Upper lobe of left lung (tissue), 6 donors: ENCODE data around the gene ZNF443. TPM values are rescaled to one million over a fixed set of nuclear protein-coding genes. Genes with fewer than 3 reads are reported as not detected.
A peak's percentile ranks its signal among the peaks of the same experiment; 100 is the strongest.
"Not testable (repeated sequence)": the region's sequence is repeated elsewhere in the genome, so short reads cannot be mapped to it uniquely, and the experiment has no call there.

Source experiments
- ATAC-seq, 2 donors: fragments of 200-7000 bp; cut with Tn5 transposase; one replicate each; pipeline ENCODE4 v1.9.1; 2022; ENCODE audit warnings: mild to moderate bottlenecking in 2 of 2, moderate library complexity in 2 of 2; ENCODE audit not compliant: low FRiP score in 2 of 2
- DNase-seq, 2 donors: peaks; one replicate each; pipeline ENCODE4 v3.0.0-alpha.2; 2019 to 2020
- H3K27ac ChIP-seq, 4 donors: fragments of 200-600 bp; sonication (generic); one replicate each; pipeline ENCODE4 v1.5.1; 2016 to 2019
- H3K27me3 ChIP-seq, 4 donors: fragments of 200-600 bp; sonication (generic); one replicate each; pipeline ENCODE4 v1.5.1; 2017 to 2019
- H3K36me3 ChIP-seq, 4 donors: fragments of 200-600 bp; sonication (generic); one replicate each; pipeline ENCODE4 v1.5.1; 2016 to 2019
- H3K4me1 ChIP-seq, 4 donors: fragments of 200-600 bp; sonication (generic); one replicate each; pipeline ENCODE4 v1.5.1; 2018 to 2019
- H3K4me3 ChIP-seq, 4 donors: fragments of 200-600 bp; sonication (generic); one replicate each; pipeline ENCODE4 v1.5.1; 2017 to 2019; ENCODE audit warnings: mild to moderate bottlenecking in 2 of 4, moderate library complexity in 1 of 4
- H3K9me3 ChIP-seq, 4 donors: fragments of 200-600 bp; sonication (generic); one replicate each; pipeline ENCODE4 v1.5.1; 2018 to 2019
- CTCF ChIP-seq, 6 experiments: fragments of 450-650 bp in 4 of 6; fragments of 200-600 bp in 2 of 6; sonication (generic) in 2 of 6; IDR thresholded peaks; one replicate each; pipeline ENCODE4 v1.5.1; 2016 to 2019; ENCODE audit warnings: antibody characterized with exemption in 6 of 6
- EP300 ChIP-seq, 4 donors: sonication (generic); formaldehyde crosslinking; IDR thresholded peaks; one replicate each; pipeline ENCODE4 v1.5.1; 2017; ENCODE audit warnings: antibody characterized with exemption in 4 of 4, control low read depth in 2 of 4
- POLR2A ChIP-seq, 4 donors: fragments of 450-650 bp; IDR thresholded peaks; one replicate each; pipeline ENCODE4 v1.5.1; 2016 to 2017; ENCODE audit warnings: antibody characterized with exemption in 4 of 4, mild to moderate bottlenecking in 2 of 4
- POLR2AphosphoS5 ChIP-seq, 2 donors: sonication (generic); formaldehyde crosslinking; IDR thresholded peaks; one replicate each; pipeline ENCODE4 v1.5.1; 2017; ENCODE audit warnings: antibody characterized with exemption in 2 of 2
- WGBS, 2 donors: methylation state at CpG; one replicate each; pipeline ENCODE4 v1.1.5; 2017 to 2018; 5-methylcytosine and 5-hydroxymethylcytosine counted together
- total RNA-seq, 6 donors: library from RNA; depleted of rRNA in 4 of 6; stranded (reverse); fragments of >200 nt in 4 of 6; gene quantifications; one replicate each; pipeline versions ENCODE4 v1.1.0 to v1.2.1, GENCODE V29; 2016 to 2021
- donor health status: DM: no; HTN: no; CAD: no; lungs with moderate emphysema.
- donor health status: DM: no; HTN: yes; CAD: no; lungs with severe emphysema.

Gene ZNF443
- total RNA-seq, 6 donors from 2014 or later, result 2.7 to 9.4 (median 4.2) TPM

GRCh38 chr19:12411893-12412292 lies 28.9 kb downstream of the ZNF443 start:
- no peaks in the 10 kb centered on the region for H3K36me3 ChIP-seq
- 92 to 94% methylated on average over 2 of the region's 2 CpGs for WGBS, 2 donors
- no peak overlapping the region for H3K27ac ChIP-seq
- no peak for ATAC-seq
- no peaks in the 10 kb centered on the region for H3K9me3 ChIP-seq
- H3K4me1 ChIP-seq, result no peaks in the 10 kb centered on the region
- no peak for DNase-seq
- no peak for TF ChIP-seq EP300 (IDR thresholded peaks at IDR 0.05)
- TF ChIP-seq POLR2AphosphoS5 (IDR thresholded peaks at IDR 0.05), result no peak
- TF ChIP-seq POLR2A (IDR thresholded peaks at IDR 0.05), result no peak
- no peak for TF ChIP-seq CTCF (IDR thresholded peaks at IDR 0.05)
- H3K4me3 ChIP-seq, result no peak overlapping the region
- no peaks in the 10 kb centered on the region for H3K27me3 ChIP-seq

GRCh38 chr19:12400633-12401502 lies 40.0 kb downstream of the ZNF443 start, which contains the start of gene ZNF799:
Gene ZNF799, minus strand, starts transcription at chr19:12401271. Its CDS starts 201 bp downstream, at chr19:12401070.
- Histone ChIP-seq H3K4me3 (peak within 1 kb of the TSS; percentile 81 to 91 (median 84)), H3K27me3 (no peaks in the 10 kb centered on the region), H3K9me3 (no peaks in the 10 kb centered on the region), H3K27ac (peak within 1 kb of the TSS; percentile 86 to 91 (median 88)), H3K4me1 (peaks cover 6 to 9% (median 7%) of the 10 kb centered on the region in 4 donors), H3K36me3 (no peaks in the 10 kb centered on the region)
- TF ChIP-seq POLR2AphosphoS5 (IDR thresholded peaks at IDR 0.05) (peak; percentile 56 to 81), POLR2A (IDR thresholded peaks at IDR 0.05) (peak in 3 of 4 donors; percentile 57 to 69 (median 66)), CTCF (IDR thresholded peaks at IDR 0.05) (peak in 3 of 6 experiments; percentile 16 to 38 (median 20)), EP300 (IDR thresholded peaks at IDR 0.05) (no peak)
- WGBS, 2 donors, result 0 to 2% methylated on average over 25 to 27 of the region's 71 CpGs
- ATAC-seq (peak; percentile 99), DNase-seq (peak; percentile 94 to 99)

- peak; percentile 58 to 59 for DNase-seq
- H3K36me3 ChIP-seq, H3K27me3 ChIP-seq, H3K9me3 ChIP-seq, H3K4me1 ChIP-seq: not testable (repeated sequence)
- ATAC-seq, result peak; percentile 60 to 68
- H3K4me3 ChIP-seq, result peak overlapping the region; percentile 81 to 91 (median 84)
- H3K27ac ChIP-seq, result peak overlapping the region; percentile 86 to 91 (median 88)
- whole genome bisulfite sequencing, 2 donors, result 2 to 8% methylated on average over 7 to 23 of the region's 23 CpGs
Measured at GRCh38 chr19:12399901-12400632, 40.8 kb downstream of the ZNF443 start.

GRCh38 chr19:12391148-12391547 lies 49.7 kb downstream of the ZNF443 start:
- H3K36me3 ChIP-seq, result peaks cover 10 to 42% (median 20%) of the 10 kb centered on the region in 4 donors
- WGBS, 2 donors, result 95 to 97% methylated on average over 6 of the region's 6 CpGs
- not testable (repeated sequence) for H3K27me3 ChIP-seq, H3K4me1 ChIP-seq, H3K4me3 ChIP-seq, H3K27ac ChIP-seq, ATAC-seq, DNase-seq
- H3K9me3 ChIP-seq, result peaks cover 0 to 12% (median 10%) of the 10 kb centered on the region in 4 donors

- not testable (repeated sequence) for DNase-seq, H3K4me3 ChIP-seq, ATAC-seq, H3K27me3 ChIP-seq, H3K27ac ChIP-seq, H3K4me1 ChIP-seq
- WGBS, 2 donors, result 81 to 88% methylated on average over 2 of the region's 2 CpGs
- Histone ChIP-seq H3K9me3 (peaks cover 0 to 20% (median 13%) of the 10 kb centered on the region in 4 donors), H3K36me3 (peaks cover 5 to 48% (median 25%) of the 10 kb centered on the region in 4 donors)
Measured at GRCh38 chr19:12386365-12386764, 54.5 kb downstream of the ZNF443 start.

DNA sequence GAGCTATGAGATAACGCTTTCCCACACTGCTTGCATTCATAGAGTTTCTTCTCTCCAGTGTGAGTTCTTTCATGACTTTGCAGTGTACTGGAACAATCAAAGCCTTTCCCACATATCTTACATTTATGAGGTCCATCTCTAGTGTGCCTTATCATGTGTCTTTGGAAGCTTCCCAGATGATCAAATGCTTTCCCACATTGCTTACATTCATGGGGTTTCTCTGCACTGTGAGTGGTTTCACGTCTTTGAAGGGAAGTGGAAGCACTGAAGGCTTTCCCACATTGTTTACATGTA lies 60.4 kb downstream of the ZNF443 start:
- H3K36me3 ChIP-seq, result peaks cover 8 to 37% (median 28%) of the 10 kb centered on the region in 4 donors
- TF ChIP-seq CTCF (IDR thresholded peaks at IDR 0.05) (no peak), POLR2A (IDR thresholded peaks at IDR 0.05) (no peak), POLR2AphosphoS5 (IDR thresholded peaks at IDR 0.05) (no peak), EP300 (IDR thresholded peaks at IDR 0.05) (no peak)
- no peak for DNase-seq
- ATAC-seq, result no peak
- H3K9me3 ChIP-seq, result peaks cover 0 to 47% (median 41%) of the 10 kb centered on the region in 4 donors
- H3K27ac ChIP-seq, result no peak overlapping the region
- H3K4me1 ChIP-seq, result no peaks in the 10 kb centered on the region
- no peak overlapping the region for H3K4me3 ChIP-seq
- H3K27me3 ChIP-seq, result no peaks in the 10 kb centered on the region
- 90 to 92% methylated on average over 2 of the region's 2 CpGs for WGBS, 2 donors
